Endodermal cell (in vitro differentiated cells): ENCODE data around the gene PSG2. TPM values are rescaled to one million over a fixed set of nuclear protein-coding genes. Genes with fewer than 3 reads are reported as not detected.

ENCODE experiments used
- total RNA-seq, 2 donors: library from RNA; stranded (reverse); fragmentation: NEBNext Ultra II Directional in 1 of 2; extraction: Animal tissue kit (Norgen Biotek cat#: 25700) in 1 of 2; gene quantifications; 2 replicates in 1 of 2; 3 replicates in 1 of 2; pipeline ENCODE4 v1.2.1, GENCODE V29; 2021

PSG2 gene
- total RNA-seq, 2 donors from 2014 or later: not detected

Other genes with a start within 250 kb of the PSG2 start
- not detected for gene PSG1, start 203.0 kb downstream of the PSG2 start, total RNA-seq
- not detected for gene PSG6, start 164.8 kb downstream of the PSG2 start, total RNA-seq
- gene PSG7, start 145.5 kb downstream of the PSG2 start, total RNA-seq: not detected
- gene PSG11, start 56.2 kb downstream of the PSG2 start, total RNA-seq: not detected
- gene PSG5, start 103.8 kb upstream of the PSG2 start, total RNA-seq: not detected
- not detected for gene PSG4, start 122.9 kb upstream of the PSG2 start, total RNA-seq
- not detected for gene PSG9, start 186.8 kb upstream of the PSG2 start, total RNA-seq